LNCAP (cell line): ENCODE results near the gene CATSPERE.

ENCODE experiments used
- CTCF ChIP-seq: fragments of 450-650 bp; IDR thresholded peaks from 2 replicates; pipeline ENCODE4 v1.5.1; 2017; ENCODE audit warnings: mild to moderate bottlenecking

Gene CATSPERE

GRCh38 chr1:244442850-244443249 is 18.2 kb upstream of the CATSPERE start:
- TF ChIP-seq CTCF, result no peak

- no peak for TF ChIP-seq CTCF
These were observed 16.2 kb upstream of the CATSPERE start for GRCh38 chr1:244444854-244445253.

GRCh38 chr1:244445320-244446181 is 15.5 kb upstream of the CATSPERE start:
- TF ChIP-seq CTCF, result no peak

GRCh38 chr1:244447024-244447423 is 14.0 kb upstream of the CATSPERE start:
- TF ChIP-seq CTCF, result no peak

GRCh38 chr1:244447552-244447951 is 13.5 kb upstream of the CATSPERE start:
- TF ChIP-seq CTCF, result no peak

GRCh38 chr1:244448279-244449036 is 12.6 kb upstream of the CATSPERE start:
- no peak for TF ChIP-seq CTCF

- no peak for TF ChIP-seq CTCF
These were observed 11.1 kb upstream of the CATSPERE start for GRCh38 chr1:244449936-244450508.
